Smooth muscle cell of the brain vasculature (primary cell): ENCODE data around the gene NEK1.
A peak's percentile ranks its signal among the peaks of the same experiment; 100 is the strongest.

Experiments used
- DNase-seq: peaks from one replicate; pipeline ENCODE4 v3.0.0-alpha.2; 2012; ENCODE audit warnings: low read depth, low spot score

The NEK1 gene

DNA sequence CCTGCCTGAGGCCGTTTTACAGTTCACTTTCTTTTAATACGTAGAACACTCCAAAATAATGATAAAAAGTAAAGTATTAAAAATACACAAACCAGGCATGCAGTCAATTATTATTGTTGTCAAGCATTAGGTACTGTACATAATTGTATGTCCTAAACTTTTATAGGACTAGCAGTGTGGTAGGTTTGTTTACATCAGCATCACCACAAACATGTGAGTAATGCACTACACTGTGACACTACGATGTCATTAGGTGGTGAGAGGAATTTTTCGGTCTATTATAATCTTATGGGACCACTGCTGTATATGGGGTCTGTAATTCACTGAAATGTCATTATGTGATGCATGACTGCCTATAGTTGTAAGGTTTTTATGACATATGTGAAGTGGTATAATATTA, 192.1 kb downstream of the NEK1 start:
- DNase-seq, result no peak

DNA sequence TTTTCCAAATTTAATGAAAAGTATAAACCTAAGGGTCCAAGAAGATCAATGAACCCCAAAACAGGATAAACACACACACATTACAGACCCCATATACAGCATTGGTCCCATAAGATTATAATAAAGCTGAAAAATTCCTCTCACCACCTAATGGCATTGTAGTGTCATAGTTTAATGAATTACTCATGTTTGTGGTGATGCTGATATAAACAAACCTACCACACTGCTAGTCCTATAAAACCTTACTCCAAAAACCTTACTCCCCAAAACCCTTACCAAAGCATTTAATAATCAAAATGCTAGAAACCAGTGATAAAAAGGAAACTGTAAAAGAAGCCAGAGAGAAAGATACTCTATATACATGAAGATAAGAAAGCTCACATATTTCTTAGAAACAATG, 193.5 kb downstream of the NEK1 start:
- no peak for DNase-seq

DNA sequence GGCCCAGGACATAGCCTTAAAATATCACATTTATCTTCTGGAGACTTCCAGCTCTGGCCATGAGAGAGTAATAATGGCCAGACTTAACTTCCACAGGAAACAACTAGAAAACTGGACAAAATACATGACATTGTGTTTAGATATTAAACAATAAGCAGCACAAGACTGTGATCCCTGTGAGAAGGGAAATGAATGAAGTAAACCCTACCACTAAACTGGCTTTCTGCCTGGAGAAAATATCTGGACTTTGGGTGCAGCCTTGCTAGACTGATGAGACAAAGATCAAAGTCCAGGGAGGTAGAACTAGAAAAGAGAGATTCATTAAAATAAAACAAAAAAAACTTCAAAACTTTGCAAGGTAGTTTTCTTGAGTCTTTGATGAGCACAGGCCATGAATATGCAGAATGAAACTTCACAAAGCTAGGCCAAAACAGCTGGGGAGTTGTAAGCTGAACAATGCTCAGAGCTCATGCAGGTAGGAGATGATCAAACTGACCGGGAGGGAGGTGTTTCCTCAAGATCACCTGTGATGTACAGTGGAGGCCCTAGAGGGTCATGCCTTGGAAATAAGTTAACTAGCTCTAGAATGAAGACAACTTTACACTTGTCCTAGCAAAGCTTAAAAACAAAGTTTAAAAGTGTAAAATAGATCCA, 194.6 kb downstream of the NEK1 start:
- no peak for DNase-seq

DNA sequence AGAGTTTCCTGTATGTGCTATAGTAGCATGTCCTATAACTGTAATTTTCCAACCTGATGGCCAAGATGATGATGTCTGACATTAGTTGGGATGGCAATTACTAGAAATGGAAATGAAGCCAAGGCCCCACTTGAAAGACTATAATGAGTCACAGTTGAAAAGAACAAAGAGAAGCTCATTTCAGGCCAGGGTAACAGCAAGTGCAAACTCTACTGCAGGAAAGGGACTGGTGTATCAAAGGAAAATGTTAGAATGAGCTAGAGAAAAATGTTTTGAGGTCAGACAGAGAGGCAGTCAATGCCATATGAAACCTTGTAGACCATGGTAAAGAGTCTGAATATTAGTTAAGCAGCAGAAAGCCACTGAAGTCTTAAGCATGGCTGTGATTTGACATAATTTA, 195.4 kb downstream of the NEK1 start:
- DNase-seq, result no peak

DNA sequence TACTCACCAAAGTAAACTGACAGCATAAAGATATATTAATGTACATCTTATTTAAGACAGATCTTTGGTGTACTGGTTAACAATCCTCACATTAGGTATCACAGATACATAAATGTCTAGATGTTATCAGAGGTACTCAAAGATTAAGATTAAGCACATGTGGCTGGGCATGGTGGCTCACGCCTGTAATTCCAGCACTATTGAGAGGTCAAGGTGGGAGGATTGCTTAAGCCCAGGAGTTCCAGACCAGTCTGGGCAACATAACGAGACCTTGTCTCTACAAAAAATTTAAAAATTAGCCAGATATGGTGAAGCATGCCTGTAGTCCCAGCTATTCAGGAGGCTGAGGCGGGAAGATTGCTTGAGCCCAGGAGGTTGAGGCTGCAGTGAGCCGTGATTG, 195.9 kb downstream of the NEK1 start:
- DNase-seq, result no peak

DNA sequence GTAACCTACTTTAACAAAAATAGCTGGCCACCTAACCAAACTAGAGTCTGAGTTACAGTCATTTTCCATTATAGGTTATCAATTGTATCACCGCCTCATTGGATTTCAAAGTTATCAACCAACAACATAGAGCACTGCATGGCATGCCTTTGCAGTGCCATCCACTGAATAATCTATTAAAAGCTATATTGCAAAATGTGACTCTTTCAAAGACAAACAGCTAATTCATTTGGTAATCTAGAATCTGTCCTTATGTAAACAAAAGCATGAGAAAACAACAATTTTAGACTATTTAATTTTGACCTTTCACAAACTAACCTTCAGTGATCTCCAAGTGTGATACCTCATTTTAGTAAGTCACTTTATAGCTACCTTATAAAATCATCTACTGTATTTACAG, 197.5 kb downstream of the NEK1 start:
- DNase-seq, result no peak

DNA sequence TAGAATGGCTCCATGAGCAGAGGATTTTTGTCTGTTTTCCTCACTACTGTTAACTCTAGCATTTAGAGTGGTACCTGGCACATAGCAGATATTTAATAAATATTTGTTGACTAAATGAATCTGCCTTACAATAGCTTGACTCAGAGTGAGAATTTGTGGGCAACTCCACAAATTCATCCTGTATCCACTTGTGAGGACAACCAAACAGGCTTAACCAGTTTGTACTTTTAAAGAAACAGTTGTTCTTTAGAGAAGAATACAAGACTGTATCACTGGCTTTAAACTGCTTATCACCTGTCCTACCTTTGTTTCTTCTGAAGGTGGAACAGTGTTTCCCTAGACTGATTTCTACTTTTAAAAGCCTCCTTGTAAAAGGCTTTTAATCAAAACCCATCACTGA, 200.3 kb downstream of the NEK1 start:
- no peak for DNase-seq

DNA sequence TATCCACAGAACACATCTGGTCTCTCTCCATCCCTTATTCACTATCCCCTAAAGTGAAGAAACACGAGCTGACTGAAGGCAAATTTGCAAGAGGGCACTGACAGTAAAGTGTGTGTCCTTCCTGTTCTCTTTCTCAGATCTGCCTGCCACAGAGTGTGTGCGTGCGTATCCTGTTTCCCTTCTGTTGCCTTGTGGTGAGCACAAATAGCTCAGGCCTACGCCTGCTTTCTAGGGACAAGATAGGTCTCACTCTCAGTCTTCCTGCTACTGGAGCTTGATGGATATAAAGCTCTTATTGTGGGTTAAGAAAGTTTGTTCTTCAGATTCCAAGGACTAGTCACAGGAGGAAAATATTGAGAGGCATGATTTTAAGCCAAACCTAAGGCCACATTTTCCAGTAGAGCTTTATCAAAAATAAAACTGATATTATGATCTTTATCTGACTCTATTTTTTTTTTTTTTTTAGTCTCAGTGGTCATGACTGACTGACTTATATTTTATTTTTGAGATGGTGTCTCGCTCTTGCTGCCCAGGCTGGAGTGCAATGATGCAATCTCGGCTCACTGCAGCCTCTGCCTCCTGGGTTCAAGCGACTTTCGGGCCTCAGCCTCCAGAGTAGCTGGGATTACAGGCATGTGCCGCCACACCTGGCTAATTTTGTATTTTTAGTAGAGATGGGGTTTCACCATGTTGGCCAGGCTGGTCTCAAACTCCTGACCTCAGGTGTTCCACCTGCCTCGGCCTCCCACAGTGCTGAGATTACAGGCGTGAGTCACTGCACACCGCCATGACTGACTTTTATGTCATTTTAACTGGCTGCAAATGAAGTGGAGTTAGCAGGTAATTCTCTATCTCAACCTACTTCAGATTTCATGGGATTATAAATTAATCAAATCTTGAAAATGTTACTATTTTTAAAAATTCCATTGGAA, 201.3 kb downstream of the NEK1 start:
- peak; percentile 61 for DNase-seq

DNA sequence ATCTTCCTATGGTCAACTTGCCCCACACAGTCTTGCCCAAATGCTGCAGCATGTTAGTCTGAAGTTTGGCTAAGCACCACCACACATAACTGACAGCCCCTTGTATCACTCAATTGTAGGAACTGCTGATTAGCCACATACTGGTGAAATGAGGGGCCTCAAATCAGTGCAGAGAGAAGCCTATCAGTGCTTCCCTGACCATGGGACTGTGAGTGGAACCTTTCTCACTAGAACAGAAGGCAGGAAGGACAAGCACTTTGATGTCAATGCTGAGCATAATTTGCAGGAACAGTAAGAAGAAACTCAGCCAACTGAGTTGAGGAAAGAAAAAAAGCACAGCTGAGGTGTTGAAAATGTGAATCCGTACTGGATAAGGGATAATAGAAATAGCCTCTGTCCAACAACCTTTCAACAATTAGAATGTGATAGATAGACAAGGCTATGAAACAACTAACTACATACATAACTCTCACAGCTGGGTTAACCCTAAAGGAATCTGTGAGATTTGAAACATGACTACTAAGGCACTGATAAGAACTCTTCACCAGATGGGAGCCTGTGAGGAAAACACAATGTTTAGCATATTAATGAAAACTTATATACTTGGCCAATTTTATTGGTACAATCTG, 205.1 kb downstream of the NEK1 start:
- no peak for DNase-seq

DNA sequence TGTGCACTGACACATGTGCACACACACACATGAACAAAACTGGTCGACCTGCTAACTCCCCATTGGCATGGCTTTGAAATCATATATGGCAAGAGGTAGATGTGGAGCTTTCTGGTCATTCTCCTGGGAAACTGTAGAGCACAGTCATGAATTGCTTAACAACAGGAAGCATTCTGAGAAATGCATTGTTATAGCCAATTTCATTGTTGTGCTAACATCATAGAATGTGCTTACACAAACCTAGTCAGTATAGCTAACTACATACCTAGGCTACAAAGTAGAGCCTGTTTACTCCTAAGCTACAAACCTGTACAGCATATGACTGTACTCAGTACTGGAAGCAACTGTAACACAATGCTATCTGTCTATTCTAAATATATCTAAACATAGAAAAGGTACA, 207.4 kb downstream of the NEK1 start:
- no peak for DNase-seq

DNA sequence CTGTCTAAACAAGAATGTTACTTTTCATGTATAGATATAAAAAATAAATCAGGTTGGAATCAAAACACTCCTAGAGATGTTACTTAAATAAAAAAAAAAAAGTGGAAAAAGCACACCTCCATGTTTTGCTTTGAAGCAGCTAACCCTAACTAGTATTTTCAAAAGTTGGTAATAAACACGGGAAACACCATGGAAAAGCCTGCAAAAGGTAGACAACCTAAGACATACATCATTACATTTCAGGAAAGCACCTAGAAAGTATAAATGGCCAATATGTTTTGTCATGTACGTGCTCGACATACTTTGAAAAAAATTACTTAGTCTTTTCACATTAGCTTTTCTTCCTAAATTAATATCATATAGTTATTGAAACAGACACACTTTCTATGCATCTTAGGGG, 211.6 kb downstream of the NEK1 start:
- no peak for DNase-seq

DNA sequence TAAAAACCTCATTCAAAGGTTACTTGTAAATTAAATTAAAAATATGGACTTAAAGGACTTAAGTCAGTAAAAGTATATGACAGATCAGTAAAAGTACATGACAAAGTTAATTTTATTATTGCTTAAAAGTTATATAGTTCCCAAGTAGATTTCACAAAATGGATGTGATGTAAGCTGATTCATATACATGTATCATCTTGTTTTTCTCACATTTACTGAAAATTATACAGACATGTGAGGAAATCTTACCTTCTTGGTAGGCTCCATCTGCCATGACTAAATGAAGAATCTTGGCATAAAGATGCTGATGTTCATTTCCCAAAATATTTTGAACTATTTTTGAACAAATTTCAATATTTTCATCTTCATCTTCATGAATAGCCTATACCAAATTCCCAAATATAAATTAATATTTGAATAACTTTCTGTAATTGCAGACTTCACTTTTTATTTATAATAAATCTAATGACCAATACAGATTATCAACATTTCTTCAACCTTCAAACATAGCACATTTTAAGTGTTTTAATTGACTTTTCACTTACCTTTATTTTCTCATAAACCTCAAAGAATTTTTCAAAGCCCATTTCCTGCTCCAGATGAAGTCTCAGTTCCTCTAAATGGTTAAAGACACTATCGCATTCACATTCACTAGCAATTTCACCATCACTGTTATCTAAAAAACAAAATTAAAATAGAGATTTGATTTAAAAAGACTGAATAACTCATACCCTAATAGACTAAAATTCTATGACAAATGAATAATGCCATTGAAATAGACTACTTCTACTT, 212.2 kb downstream of the NEK1 start:
- no peak for DNase-seq

DNA sequence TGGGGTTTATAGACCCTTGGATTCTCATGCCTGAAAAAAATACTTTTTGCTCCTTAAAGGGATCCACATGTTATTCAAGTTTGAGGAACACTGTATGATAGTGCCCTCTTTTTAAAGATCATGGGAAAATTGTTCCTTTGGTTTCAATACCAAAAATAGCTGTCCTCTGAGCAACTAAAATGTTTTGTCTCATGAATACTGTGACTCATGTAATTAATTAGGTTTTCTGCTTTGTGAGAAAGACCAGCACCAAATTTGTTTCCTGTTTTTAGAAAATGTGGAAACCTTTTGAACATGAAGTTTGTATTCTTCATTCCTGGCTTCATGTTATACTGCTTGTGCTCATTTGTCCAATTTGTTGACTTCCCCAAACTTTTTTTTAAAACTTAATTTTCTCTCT, 214.1 kb downstream of the NEK1 start:
- DNase-seq, result no peak

DNA sequence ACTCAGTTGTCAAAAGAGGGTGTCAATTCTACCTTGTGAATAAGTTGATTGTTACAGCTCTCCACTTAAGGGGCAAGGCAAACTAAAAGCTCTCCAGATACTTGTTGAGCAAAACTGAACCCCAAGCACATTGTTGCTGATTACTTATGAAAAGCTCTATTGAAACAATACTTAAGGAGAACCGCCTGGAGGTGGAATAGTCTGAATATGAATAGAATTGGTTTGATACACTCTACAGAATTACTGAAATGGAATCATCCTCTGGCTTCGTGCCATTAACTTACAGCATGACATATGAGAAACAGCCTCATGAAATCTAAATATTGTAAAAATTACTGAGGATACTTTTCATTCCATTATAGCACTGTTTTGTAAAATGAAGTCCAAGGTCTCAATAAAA, 214.6 kb downstream of the NEK1 start:
- DNase-seq, result no peak

DNA sequence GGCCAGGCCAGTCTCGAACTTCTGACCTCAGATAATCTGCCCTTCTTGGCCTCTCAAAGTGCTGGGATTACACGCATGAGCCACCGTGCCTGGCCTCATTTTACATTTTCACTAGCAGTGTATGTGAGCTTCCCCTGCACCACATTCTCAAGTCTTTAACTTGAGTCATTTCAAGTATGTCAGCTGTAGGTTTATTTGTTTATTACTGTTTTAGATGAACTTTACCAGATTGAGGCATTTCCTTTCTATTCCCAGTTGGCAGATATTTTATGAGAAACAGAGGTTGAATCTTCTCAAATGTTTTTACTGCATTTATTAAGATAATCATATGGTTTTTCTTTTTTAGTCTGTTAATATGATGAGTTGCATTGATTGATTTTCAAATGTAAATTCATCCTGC, 227.0 kb downstream of the NEK1 start:
- DNase-seq, result no peak

DNA sequence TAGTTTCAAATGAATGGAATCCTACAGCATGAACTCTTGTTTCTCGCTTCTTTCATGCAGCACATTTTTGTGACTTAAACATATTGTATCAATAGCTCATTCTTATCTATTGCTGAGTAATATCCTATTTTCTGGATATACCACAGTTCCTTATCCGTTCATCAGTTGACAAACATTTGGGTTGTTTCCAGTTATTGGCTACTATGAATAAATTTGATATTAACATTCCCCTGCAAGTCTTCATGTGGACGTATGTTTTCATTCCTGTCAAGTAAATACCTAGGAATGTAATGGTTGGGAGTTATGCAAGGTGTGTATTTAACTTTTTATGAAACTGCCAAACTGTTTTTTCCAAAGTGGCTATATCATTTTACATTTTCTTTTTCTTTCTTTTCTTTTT, 227.6 kb downstream of the NEK1 start:
- no peak for DNase-seq

DNA sequence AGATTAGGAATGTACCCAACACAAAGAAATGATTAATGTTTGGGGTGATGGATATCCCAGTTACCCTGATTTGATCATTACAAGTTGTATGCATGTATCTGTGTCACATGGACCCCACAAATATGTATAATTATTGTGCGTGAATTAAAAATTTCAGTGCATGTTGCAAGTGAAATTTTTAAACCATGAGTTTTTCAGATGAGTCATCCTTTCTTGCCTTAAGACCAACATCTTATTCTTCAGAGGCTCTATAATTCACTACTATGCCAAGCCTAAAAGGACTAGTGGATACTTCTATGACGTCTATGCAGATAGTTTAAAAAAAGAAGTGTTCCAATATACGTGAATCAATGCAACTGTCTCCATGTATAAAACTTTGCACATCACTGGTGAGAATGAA, 228.7 kb downstream of the NEK1 start:
- DNase-seq, result no peak

DNA sequence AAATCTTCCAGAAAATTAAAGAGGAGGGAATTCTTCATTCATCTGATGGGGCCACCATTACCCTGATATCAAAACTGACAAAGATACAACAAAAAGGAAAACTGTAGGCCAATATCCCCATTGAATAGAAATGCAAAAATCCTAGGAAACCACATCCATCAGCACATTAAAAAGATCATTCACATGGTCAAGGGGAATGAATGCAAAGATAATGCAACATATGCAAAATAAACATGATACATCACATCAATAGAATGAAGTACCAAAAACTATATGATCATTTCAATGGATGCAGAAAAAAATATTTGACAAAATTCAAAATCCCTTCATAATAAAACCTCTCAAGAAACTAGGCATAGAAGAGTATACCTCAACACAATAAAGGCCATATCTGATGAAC, 232.7 kb downstream of the NEK1 start:
- DNase-seq, result no peak

DNA sequence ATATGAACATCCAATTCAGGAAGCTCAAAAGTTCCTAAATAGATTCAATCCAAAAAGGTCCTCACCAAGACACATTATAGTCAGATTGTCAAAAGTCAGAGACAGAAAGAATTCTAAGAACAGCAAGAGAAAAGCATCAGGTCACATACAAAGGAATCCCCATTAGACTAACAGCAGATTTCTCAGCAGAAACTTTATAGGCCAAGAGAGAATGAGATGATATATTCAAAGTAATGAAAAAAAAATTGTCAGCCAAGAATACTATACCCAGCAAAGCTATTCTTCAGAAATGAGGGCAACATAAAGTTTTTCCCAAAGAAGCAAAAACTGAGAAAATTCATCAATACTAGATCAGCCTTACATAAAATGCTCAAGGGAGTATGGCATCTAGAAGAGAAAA, 235.0 kb downstream of the NEK1 start:
- DNase-seq, result no peak

DNA sequence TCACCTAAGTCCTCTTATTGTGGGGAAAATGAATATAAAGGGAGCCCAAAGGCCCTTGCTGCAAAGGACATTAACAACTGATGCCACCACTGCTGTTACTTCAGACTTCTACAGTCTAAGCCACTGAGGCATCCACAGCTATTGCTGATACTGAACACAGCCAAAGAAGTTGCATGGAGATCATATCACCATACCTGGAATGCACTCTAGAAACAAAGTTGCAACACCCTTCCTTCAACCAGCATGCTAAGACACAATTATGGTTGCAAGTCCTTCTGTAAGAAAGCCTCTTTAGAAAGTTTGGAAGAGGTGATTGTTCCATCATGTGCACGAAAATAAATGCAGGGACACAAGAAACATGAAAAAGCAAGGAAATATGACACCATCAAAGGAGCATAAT, 236.0 kb downstream of the NEK1 start:
- DNase-seq, result no peak

DNA sequence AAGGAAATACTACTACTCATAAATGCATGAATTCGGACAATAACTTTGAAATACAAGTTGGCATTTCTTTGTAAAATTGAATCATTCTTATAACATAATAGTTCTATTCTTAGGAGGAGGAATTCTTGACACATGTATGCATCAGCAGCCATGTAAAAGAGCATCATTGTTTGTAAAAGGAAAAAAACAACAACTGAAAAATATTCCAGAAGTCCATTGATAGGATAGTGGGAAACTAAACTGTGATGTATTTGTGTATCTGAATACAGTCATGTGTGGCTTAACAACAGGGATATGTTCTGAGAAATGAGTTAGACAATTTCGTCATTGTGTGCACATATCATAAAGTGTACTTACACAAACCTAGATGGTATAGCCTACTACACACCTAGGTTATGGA, 239.6 kb downstream of the NEK1 start:
- no peak for DNase-seq

DNA sequence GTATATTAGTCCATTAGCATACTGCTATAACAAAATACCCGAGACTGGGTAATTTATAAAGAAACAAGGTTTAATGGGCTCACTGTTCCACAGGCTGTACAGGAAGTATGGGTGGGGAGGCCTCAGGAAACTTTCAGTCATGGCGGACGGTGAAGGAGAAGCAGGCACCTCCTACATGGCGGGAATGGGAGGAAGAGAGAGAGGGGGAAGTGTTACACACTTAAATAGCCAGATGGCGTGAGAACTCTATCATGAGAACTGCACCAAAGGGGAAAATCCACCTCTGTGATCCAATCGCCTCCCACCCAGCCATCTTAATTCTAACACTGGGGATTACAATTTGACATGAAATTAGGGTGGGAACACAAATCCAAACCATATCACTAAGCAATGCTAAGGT, 242.7 kb downstream of the NEK1 start:
- no peak for DNase-seq
